CD14-positive monocyte (primary cell): ENCODE data around the gene PTAFR. TPM values are rescaled to one million over a fixed set of nuclear protein-coding genes. Genes with fewer than 3 reads are reported as not detected.
A peak's percentile ranks its signal among the peaks of the same experiment; 100 is the strongest.

Source experiments
- DNase-seq, 3 donors: peaks; one replicate each; pipeline ENCODE4 v3.0.0-alpha.2; 2011 to 2022
- H2AFZ ChIP-seq: 2 replicates; pipeline ENCODE4 v1.6.0; 2012; ENCODE audit warnings: mild to moderate bottlenecking, low read depth, low read length, inconsistent platforms; ENCODE audit not compliant: insufficient read depth, poor library complexity, severe bottlenecking
- H3K27ac ChIP-seq, 2 donors: 1 replicate in 1 of 2; 2 replicates in 1 of 2; pipeline ENCODE4 v1.5.1; 2012 to 2013; ENCODE audit warnings: low read length in 2 of 2, control low read depth in 1 of 2, inconsistent platforms in 1 of 2, low read depth in 1 of 2, mild to moderate bottlenecking in 1 of 2
- H3K27me3 ChIP-seq, 2 donors: one replicate each; pipeline versions ENCODE4 v1.6.0 to v1.6.1; 2011 to 2013; ENCODE audit warnings: low read length in 2 of 2; ENCODE audit not compliant: control insufficient read depth in 2 of 2, insufficient read depth in 2 of 2
- H3K36me3 ChIP-seq, 2 donors: replicated peaks in 1 of 2; 1 replicate in 1 of 2; 2 replicates in 1 of 2; pipeline versions ENCODE4 v1.5.1 to v1.6.1; 2012 to 2013; ENCODE audit warnings: low read length in 2 of 2, control low read depth in 1 of 2, inconsistent platforms in 1 of 2, mild to moderate bottlenecking in 1 of 2; ENCODE audit not compliant: insufficient read depth in 2 of 2, control insufficient read depth in 1 of 2
- H3K4me1 ChIP-seq, 2 donors: 1 replicate in 1 of 2; 2 replicates in 1 of 2; pipeline versions ENCODE4 v1.5.1 to v1.6.1; 2012 to 2013; ENCODE audit warnings: low read length in 2 of 2, control low read depth in 1 of 2, inconsistent platforms in 1 of 2, mild to moderate bottlenecking in 1 of 2, moderate library complexity in 1 of 2; ENCODE audit not compliant: insufficient read depth in 2 of 2, control insufficient read depth in 1 of 2
- H3K4me2 ChIP-seq: replicated peaks from 2 replicates; pipeline ENCODE3; 2012; ENCODE audit warnings: low read length, moderate library complexity, mild to moderate bottlenecking; ENCODE audit not compliant: poor library complexity, severe bottlenecking; ENCODE audit errors: extremely low read depth
- H3K4me3 ChIP-seq, 3 experiments: fragments of 200-600 bp in 1 of 3; sonication (generic) in 1 of 3; replicated peaks in 1 of 3; 1 replicate in 2 of 3; 2 replicates in 1 of 3; pipeline ENCODE4 v1.5.1; 2011 to 2013; ENCODE audit warnings: low read length in 3 of 3, mild to moderate bottlenecking in 3 of 3, control low read depth in 2 of 3, low read depth in 2 of 3, inconsistent platforms in 1 of 3, moderate library complexity in 1 of 3
- H3K79me2 ChIP-seq: 2 replicates; pipeline ENCODE4 v1.6.0; 2012; ENCODE audit warnings: mild to moderate bottlenecking, control low read depth, inconsistent platforms, low read length, moderate library complexity; ENCODE audit not compliant: insufficient read depth
- H3K9ac ChIP-seq: 2 replicates; pipeline ENCODE4 v1.6.0; 2017; ENCODE audit warnings: low read length, mild to moderate bottlenecking; ENCODE audit not compliant: insufficient read depth, poor library complexity, severe bottlenecking
- H3K9me3 ChIP-seq, 2 donors: replicated peaks in 1 of 2; 1 replicate in 1 of 2; 2 replicates in 1 of 2; pipeline versions ENCODE4 v1.5.1 to v1.6.1; 2012 to 2013; ENCODE audit warnings: low read length in 2 of 2, control low read depth in 1 of 2; ENCODE audit not compliant: control insufficient read depth in 1 of 2, insufficient read depth in 1 of 2
- H4K20me1 ChIP-seq: 2 replicates; pipeline ENCODE4 v1.6.0; 2012; ENCODE audit warnings: mild to moderate bottlenecking, low read length, control low read depth, moderate library complexity; ENCODE audit not compliant: insufficient read depth
- H3K27ac Mint-ChIP-seq, 7 donors: one replicate each; pipeline ENCODE4 v1.8.0; 2020; ENCODE audit warnings: mild to moderate bottlenecking in 7 of 7, mixed read lengths in 7 of 7, moderate library complexity in 6 of 7, inconsistent platforms in 2 of 7
- H3K27me3 Mint-ChIP-seq, 3 donors: one replicate each; pipeline ENCODE4 v1.8.0; 2021 to 2022; ENCODE audit warnings: low read depth in 3 of 3, mild to moderate bottlenecking in 3 of 3, mixed read lengths in 3 of 3, moderate library complexity in 3 of 3, inconsistent platforms in 1 of 3
- H3K36me3 Mint-ChIP-seq, 2 donors: one replicate each; pipeline ENCODE4 v1.8.0; 2020; ENCODE audit warnings: mixed read lengths in 2 of 2, inconsistent platforms in 1 of 2, mild to moderate bottlenecking in 1 of 2
- H3K4me1 Mint-ChIP-seq: one replicate; pipeline ENCODE4 v1.8.0; 2020; ENCODE audit warnings: mild to moderate bottlenecking, mixed read lengths
- H3K4me3 Mint-ChIP-seq, 2 donors: one replicate each; pipeline ENCODE4 v1.8.0; 2020; ENCODE audit warnings: mild to moderate bottlenecking in 2 of 2, mixed read lengths in 2 of 2, moderate library complexity in 1 of 2
- H3K9me3 Mint-ChIP-seq, 7 donors: one replicate each; pipeline ENCODE4 v1.8.0; 2020 to 2022; ENCODE audit warnings: mixed read lengths in 7 of 7, mild to moderate bottlenecking in 6 of 7, moderate library complexity in 6 of 7, inconsistent platforms in 2 of 7
- WGBS: methylation state at CpG from one replicate; pipeline ENCODE4 v1.1.5; 2013; ENCODE audit warnings: missing lambda C conversion rate; ENCODE audit not compliant: insufficient coverage; 5-methylcytosine and 5-hydroxymethylcytosine counted together
- intact Hi-C, 2 donors: fragments of 100-400 bp; cut with micrococcal nuclease; formaldehyde crosslinking; loops; one replicate each; pipeline versions ENCODE4 v1.15.0 to v1.15.1; 2023
- polyA plus RNA-seq, 3 donors: library from polyadenylated mRNA; depleted of rRNA in 1 of 3; unstranded in 2 of 3; stranded (reverse) in 1 of 3; fragments of 300-500 nt in 2 of 3; fragments of >200 nt in 1 of 3; fragmentation: Illumina TruSeq in 2 of 3; gene quantifications; 1 replicate in 2 of 3; 2 replicates in 1 of 3; pipeline ENCODE4 v1.2.3, GENCODE V29; 2012 to 2021
- TF ChIP-seq, protein P1 (sequence below): fragments of 200-600 bp; IDR thresholded peaks from one replicate; pipeline ENCODE4 v1.8.0; 2022; ENCODE audit warnings: antibody characterized with exemption, mild to moderate bottlenecking

The PTAFR gene
- polyA plus RNA-seq, 3 donors = 115 to 347 (median 331) TPM

DNA sequence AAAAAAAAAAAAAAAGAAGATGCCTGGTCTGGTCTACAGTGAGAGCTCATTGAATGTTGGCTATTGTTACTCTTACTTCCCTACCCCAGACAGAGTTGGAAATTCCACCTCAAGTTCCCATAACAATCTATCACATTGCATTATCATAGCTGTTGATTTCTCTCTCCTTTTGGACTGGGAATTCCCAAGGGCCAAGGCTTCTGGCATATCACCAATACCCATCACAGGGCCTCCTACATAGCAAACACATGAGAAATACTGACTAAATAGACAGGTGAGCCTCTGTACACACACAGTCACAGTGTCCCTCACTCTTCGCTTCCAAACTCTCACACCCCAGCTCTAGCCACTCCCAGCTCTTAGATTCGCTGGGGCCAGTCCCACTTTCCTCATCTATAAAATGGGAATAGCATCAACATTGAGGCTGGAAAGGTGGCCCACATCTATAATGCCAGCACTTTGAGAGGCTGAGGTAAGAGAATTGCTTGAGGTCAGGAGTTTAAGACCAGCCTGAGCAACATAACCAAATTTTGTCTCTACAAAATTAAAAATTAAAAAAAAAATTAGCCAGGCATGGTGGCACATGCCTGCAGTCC is 6.4 kb downstream of the PTAFR start:
- Mint-ChIP-seq H3K4me3 (no peak overlapping the region), H3K4me1 (peaks cover 73% of the 10 kb centered on the region), H3K27me3 (peaks cover 0 to 4% (median 0%) of the 10 kb centered on the region in 3 donors), H3K9me3 (peaks cover 0 to 2% (median 0%) of the 10 kb centered on the region in 7 donors), H3K27ac (peak overlapping the region; percentile 67 to 93 (median 80)), H3K36me3 (peaks cover 51 to 95% of the 10 kb centered on the region in 2 donors)
- peak overlapping the region in 1 of 3 experiments; percentile 43 for H3K4me3 ChIP-seq
- WGBS = no CpG with 5 or more reads among the region's 2 CpGs
- peak overlapping the region; percentile 54 for H3K4me2 ChIP-seq
- no peak overlapping the region for H2AFZ ChIP-seq
- H3K79me2 ChIP-seq = peaks cover 100% of the 10 kb centered on the region
- peak in 2 of 3 donors; percentile 12 to 85 for DNase-seq
- H3K36me3 ChIP-seq = peaks cover 34 to 64% of the 10 kb centered on the region in 2 donors
- H3K9ac ChIP-seq = peak overlapping the region; percentile 27
- intact Hi-C loops = loop anchor here (5.0 kb wide), 2 partner anchors 33 to 78 kb away; no protein-coding TSS in a partner anchor
- TF ChIP-seq, protein P1, sequence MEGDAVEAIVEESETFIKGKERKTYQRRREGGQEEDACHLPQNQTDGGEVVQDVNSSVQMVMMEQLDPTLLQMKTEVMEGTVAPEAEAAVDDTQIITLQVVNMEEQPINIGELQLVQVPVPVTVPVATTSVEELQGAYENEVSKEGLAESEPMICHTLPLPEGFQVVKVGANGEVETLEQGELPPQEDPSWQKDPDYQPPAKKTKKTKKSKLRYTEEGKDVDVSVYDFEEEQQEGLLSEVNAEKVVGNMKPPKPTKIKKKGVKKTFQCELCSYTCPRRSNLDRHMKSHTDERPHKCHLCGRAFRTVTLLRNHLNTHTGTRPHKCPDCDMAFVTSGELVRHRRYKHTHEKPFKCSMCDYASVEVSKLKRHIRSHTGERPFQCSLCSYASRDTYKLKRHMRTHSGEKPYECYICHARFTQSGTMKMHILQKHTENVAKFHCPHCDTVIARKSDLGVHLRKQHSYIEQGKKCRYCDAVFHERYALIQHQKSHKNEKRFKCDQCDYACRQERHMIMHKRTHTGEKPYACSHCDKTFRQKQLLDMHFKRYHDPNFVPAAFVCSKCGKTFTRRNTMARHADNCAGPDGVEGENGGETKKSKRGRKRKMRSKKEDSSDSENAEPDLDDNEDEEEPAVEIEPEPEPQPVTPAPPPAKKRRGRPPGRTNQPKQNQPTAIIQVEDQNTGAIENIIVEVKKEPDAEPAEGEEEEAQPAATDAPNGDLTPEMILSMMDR = no peak
- peak overlapping the region in 1 of 2 donors; percentile 76 for H3K27ac ChIP-seq
- H3K9me3 ChIP-seq = no peaks in the 10 kb centered on the region
- H3K27me3 ChIP-seq = no peaks in the 10 kb centered on the region
- peaks cover 83% of the 10 kb centered on the region for H4K20me1 ChIP-seq
- H3K4me1 ChIP-seq = peaks cover 57 to 66% of the 10 kb centered on the region in 2 donors

GRCh38 chr1:28163496-28164161 is 12.9 kb downstream of the PTAFR start:
- peak overlapping the region in 6 of 7 donors; percentile 11 to 84 (median 60) for H3K27ac Mint-ChIP-seq

More at GRCh38 chr1:28163496-28164161, 12.9 kb downstream of the PTAFR start:
- H3K9me3 Mint-ChIP-seq = peaks cover 0 to 3% (median 0%) of the 10 kb centered on the region in 7 donors
- Histone ChIP-seq H3K9me3 (no peaks in the 10 kb centered on the region), H3K9ac (no peak overlapping the region), H3K4me3 (no peak overlapping the region), H3K4me2 (no peak overlapping the region), H3K27me3 (no peaks in the 10 kb centered on the region), H3K4me1 (peaks cover 62 to 70% of the 10 kb centered on the region in 2 donors), H4K20me1 (peaks cover 91% of the 10 kb centered on the region), H3K27ac (peak overlapping the region; percentile 0 to 75), H3K79me2 (peaks cover 100% of the 10 kb centered on the region), H3K36me3 (peaks cover 26 to 45% of the 10 kb centered on the region in 2 donors), H2AFZ (no peak overlapping the region)
- WGBS = 100% methylated on average over 1 of the region's 4 CpGs
- DNase-seq = no peak
- H3K27me3 Mint-ChIP-seq = peaks cover 0 to 1% (median 0%) of the 10 kb centered on the region in 3 donors
- H3K4me3 Mint-ChIP-seq = no peak overlapping the region
- H3K4me1 Mint-ChIP-seq = peaks cover 76% of the 10 kb centered on the region
- TF ChIP-seq, protein P1 = no peak
- H3K36me3 Mint-ChIP-seq = peaks cover 57 to 87% of the 10 kb centered on the region in 2 donors
- intact Hi-C loops = no loop called here
